Suprapubic skin (tissue), 4 donors: ENCODE results near the gene STS.

Experiments
- POLR2A ChIP-seq, 2 donors: fragments of 450-650 bp; IDR thresholded peaks; one replicate each; pipeline ENCODE4 v1.6.1; 2017; ENCODE audit warnings: antibody characterized with exemption in 2 of 2, mild to moderate bottlenecking in 2 of 2, moderate library complexity in 2 of 2
- POLR2AphosphoS5 ChIP-seq, 3 donors: sonication (generic); formaldehyde crosslinking; IDR thresholded peaks; one replicate each; pipeline ENCODE4 v1.6.1; 2017; ENCODE audit warnings: antibody characterized with exemption in 3 of 3
- TF ChIP-seq, protein P1 (sequence below), 2 donors: fragments of 200-600 bp in 1 of 2; fragments of 450-650 bp in 1 of 2; sonication (generic) in 1 of 2; IDR thresholded peaks; one replicate each; pipeline ENCODE4 v1.5.1; 2016 to 2019; ENCODE audit warnings: antibody characterized with exemption in 2 of 2, mild to moderate bottlenecking in 1 of 2, moderate library complexity in 1 of 2

DNA sequence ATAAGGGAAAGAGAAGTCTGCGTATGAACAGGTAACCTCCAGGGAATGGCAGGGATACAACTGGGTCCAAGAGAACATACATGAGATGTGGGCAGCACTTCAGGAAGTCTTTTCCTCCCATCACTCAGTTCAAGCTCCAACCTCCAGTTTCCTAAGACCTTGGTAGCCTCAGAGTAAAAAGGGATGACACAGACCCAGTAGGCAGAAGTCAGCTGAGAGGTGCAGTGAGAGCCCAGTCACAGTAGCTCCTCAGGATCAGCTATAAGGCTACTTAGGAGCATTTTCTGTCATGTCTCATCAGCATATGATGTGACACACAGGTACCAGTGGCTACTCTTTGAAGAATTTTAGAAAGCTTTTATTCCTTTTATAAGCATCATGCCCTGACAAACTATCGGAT, 12.5 kb upstream of the STS start:
- TF ChIP-seq, protein P1, sequence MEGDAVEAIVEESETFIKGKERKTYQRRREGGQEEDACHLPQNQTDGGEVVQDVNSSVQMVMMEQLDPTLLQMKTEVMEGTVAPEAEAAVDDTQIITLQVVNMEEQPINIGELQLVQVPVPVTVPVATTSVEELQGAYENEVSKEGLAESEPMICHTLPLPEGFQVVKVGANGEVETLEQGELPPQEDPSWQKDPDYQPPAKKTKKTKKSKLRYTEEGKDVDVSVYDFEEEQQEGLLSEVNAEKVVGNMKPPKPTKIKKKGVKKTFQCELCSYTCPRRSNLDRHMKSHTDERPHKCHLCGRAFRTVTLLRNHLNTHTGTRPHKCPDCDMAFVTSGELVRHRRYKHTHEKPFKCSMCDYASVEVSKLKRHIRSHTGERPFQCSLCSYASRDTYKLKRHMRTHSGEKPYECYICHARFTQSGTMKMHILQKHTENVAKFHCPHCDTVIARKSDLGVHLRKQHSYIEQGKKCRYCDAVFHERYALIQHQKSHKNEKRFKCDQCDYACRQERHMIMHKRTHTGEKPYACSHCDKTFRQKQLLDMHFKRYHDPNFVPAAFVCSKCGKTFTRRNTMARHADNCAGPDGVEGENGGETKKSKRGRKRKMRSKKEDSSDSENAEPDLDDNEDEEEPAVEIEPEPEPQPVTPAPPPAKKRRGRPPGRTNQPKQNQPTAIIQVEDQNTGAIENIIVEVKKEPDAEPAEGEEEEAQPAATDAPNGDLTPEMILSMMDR (IDR thresholded peaks at IDR 0.05) = no peak
- no peak for TF ChIP-seq POLR2A (IDR thresholded peaks at IDR 0.05)
- TF ChIP-seq POLR2AphosphoS5 (IDR thresholded peaks at IDR 0.05) = no peak
